Parathyroid adenoma (tissue), 2 donors: ENCODE data around the gene CALHM1.

Experiments
- H2AFZ ChIP-seq: fragments of 300-600 bp; sonication (generic); one replicate; pipeline ENCODE4 v1.7.0; 2017; ENCODE audit warnings: antibody characterized with exemption, mild to moderate bottlenecking
- H3K27ac ChIP-seq: fragments of 300-600 bp; sonication (generic); one replicate; pipeline ENCODE4 v1.7.0; 2017
- H3K27me3 ChIP-seq: fragments of 300-600 bp; sonication (generic); one replicate; pipeline ENCODE4 v1.7.0; 2017; ENCODE audit warnings: low read length; ENCODE audit not compliant: control insufficient read depth, insufficient read depth
- H3K36me3 ChIP-seq: fragments of 300-600 bp; sonication (generic); one replicate; pipeline ENCODE4 v1.7.0; 2017; ENCODE audit warnings: low read length; ENCODE audit not compliant: control insufficient read depth, insufficient read depth
- H3K4me1 ChIP-seq: fragments of 300-600 bp; sonication (generic); one replicate; pipeline ENCODE4 v1.7.0; 2017; ENCODE audit warnings: control low read depth
- H3K4me2 ChIP-seq: fragments of 300-600 bp; sonication (generic); one replicate; pipeline ENCODE4 v1.7.0; 2017; ENCODE audit warnings: low read length
- H3K4me3 ChIP-seq: fragments of 300-600 bp; sonication (generic); one replicate; pipeline ENCODE4 v1.7.0; 2017; ENCODE audit warnings: low read depth, low read length
- H3K79me2 ChIP-seq: fragments of 300-600 bp; sonication (generic); one replicate; pipeline ENCODE4 v1.7.0; 2017; ENCODE audit warnings: control low read depth
- H3K9ac ChIP-seq: fragments of 300-600 bp; sonication (generic); one replicate; pipeline ENCODE4 v1.7.0; 2017; ENCODE audit warnings: mild to moderate bottlenecking
- H3K9me3 ChIP-seq: fragments of 300-600 bp; sonication (generic); one replicate; pipeline ENCODE4 v1.7.0; 2017; ENCODE audit warnings: low read length; ENCODE audit not compliant: control insufficient read depth
- CTCF ChIP-seq: fragments of 300-600 bp; sonication (generic); IDR thresholded peaks from one replicate; pipeline ENCODE4 v1.7.0; 2017; ENCODE audit warnings: antibody characterized with exemption, mild to moderate bottlenecking
- donor health status: primary hyperparathyroidism.

CALHM1 gene

GRCh38 chr10:103465411-103466179 is 6.9 kb upstream of the CALHM1 start:
- no peak for TF ChIP-seq CTCF
- no peak overlapping the region for H3K27ac ChIP-seq

GRCh38 chr10:103463499-103463898 is 4.8 kb upstream of the CALHM1 start:
- no peak overlapping the region for H3K4me2 ChIP-seq
- H3K27ac ChIP-seq, result no peak overlapping the region
- H3K9ac ChIP-seq, result no peak overlapping the region
- TF ChIP-seq CTCF, result no peak
- H3K4me1 ChIP-seq, result no peaks in the 10 kb centered on the region
- H2AFZ ChIP-seq, result no peak overlapping the region
- no peaks in the 10 kb centered on the region for H3K36me3 ChIP-seq
- no peak overlapping the region for H3K4me3 ChIP-seq
- no peaks in the 10 kb centered on the region for H3K79me2 ChIP-seq
- H3K9me3 ChIP-seq, result no peaks in the 10 kb centered on the region
- no peaks in the 10 kb centered on the region for H3K27me3 ChIP-seq

More at GRCh38 chr10:103465411-103466179, 6.9 kb upstream of the CALHM1 start:
- Histone ChIP-seq H3K4me3 (no peak overlapping the region), H3K27me3 (no peaks in the 10 kb centered on the region), H3K4me1 (no peaks in the 10 kb centered on the region), H3K36me3 (no peaks in the 10 kb centered on the region), H3K4me2 (no peak overlapping the region), H3K9ac (no peak overlapping the region), H3K9me3 (no peaks in the 10 kb centered on the region), H2AFZ (no peak overlapping the region), H3K79me2 (no peaks in the 10 kb centered on the region)

- no peak overlapping the region for H2AFZ ChIP-seq
- H3K4me2 ChIP-seq, result no peak overlapping the region
- no peak for TF ChIP-seq CTCF
- H3K27me3 ChIP-seq, result no peaks in the 10 kb centered on the region
- H3K9ac ChIP-seq, result no peak overlapping the region
- H3K4me3 ChIP-seq, result no peak overlapping the region
- H3K36me3 ChIP-seq, result no peaks in the 10 kb centered on the region
- no peaks in the 10 kb centered on the region for H3K4me1 ChIP-seq
- no peak overlapping the region for H3K27ac ChIP-seq
- H3K9me3 ChIP-seq, result no peaks in the 10 kb centered on the region
- no peaks in the 10 kb centered on the region for H3K79me2 ChIP-seq
Measured at GRCh38 chr10:103459615-103460014, 915 bp upstream of the CALHM1 start.

GRCh38 chr10:103457896-103458583 is 660 bp downstream of the CALHM1 start:
- Histone ChIP-seq H2AFZ (no peak overlapping the region), H3K4me3 (no peak overlapping the region), H3K27me3 (no peaks in the 10 kb centered on the region), H3K4me2 (no peak overlapping the region), H3K9ac (no peak overlapping the region), H3K79me2 (no peaks in the 10 kb centered on the region), H3K9me3 (no peaks in the 10 kb centered on the region), H3K27ac (no peak overlapping the region), H3K36me3 (no peaks in the 10 kb centered on the region), H3K4me1 (no peaks in the 10 kb centered on the region)
- TF ChIP-seq CTCF, result no peak
